Spleen (tissue), 7 donors: Measurements from ENCODE around the gene BRD3.

Experiments used
- CTCF ChIP-seq, 11 experiments: fragments of 200-600 bp in 7 of 11; fragments of 450-650 bp in 4 of 11; sonication (generic) in 4 of 11; IDR thresholded peaks in 8 of 11; conservative IDR thresholded peaks in 3 of 11; 1 replicate in 7 of 11; 2 replicates in 4 of 11; pipeline versions ENCODE4 v1.4.0 to v1.8.0; 2016 to 2021; ENCODE audit warnings: antibody characterized with exemption in 11 of 11, inconsistent platforms in 4 of 11, mild to moderate bottlenecking in 1 of 11
- POLR2A ChIP-seq, 3 donors: fragments of 450-650 bp; IDR thresholded peaks; one replicate each; pipeline ENCODE4 v1.5.1; 2017; ENCODE audit warnings: antibody characterized with exemption in 3 of 3, mild to moderate bottlenecking in 1 of 3
- donor health status: DM: no; HTN: no; CAD: no; lungs with moderate emphysema.
- donor health status: DM: no; HTN: no; CAD: no.
- donor health status: DM: no; HTN: no; CAD: no.

DNA sequence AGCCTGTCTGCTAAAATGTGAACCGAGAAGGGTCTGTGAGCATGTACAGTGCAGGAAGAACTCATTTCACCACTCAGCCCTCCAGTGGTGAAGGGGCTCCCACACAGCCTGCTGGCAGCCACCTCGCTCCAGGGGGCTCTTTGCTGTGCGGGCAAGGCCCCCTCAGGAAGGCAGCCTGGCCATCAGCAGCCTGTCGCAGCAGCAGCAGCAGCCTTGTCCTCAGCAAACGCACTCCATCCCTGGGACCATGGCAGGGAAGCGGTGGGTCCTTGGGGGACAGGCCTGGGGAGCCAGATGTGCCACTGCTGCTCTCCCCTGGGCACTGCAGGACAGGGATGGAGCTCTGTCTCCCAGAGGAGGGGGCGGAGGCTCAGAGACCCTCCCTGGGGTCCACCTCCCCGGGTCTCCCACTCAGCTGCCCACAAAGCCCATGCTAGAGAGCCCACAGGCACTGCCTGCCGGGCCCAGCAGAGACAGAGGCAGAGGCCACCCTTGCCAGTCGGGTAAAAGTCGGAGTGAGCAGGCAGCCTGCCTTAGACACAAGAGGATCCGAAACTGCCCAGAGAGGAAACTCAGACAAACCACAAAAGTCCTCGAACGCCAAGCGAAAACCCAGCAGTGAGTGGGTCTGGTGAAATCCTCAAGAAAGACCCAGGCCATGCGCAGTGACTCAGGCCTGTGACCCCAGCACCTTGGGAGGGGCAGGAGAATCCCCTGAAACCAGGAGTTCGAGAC, 8.0 kb downstream of the BRD3 start:
- TF ChIP-seq POLR2A (IDR thresholded peaks at IDR 0.05) = no peak
- TF ChIP-seq CTCF (IDR thresholded peaks at IDR 0.05 in 8 of 11, conservative IDR thresholded peaks at IDR 0.05 in 3 of 11) = no peak
